GM21576 (cell line): Measurements from ENCODE around the gene TMEM98.
"Not testable (repeated sequence)": the region's sequence is repeated elsewhere in the genome, so short reads cannot be mapped to it uniquely, and the experiment has no call there.

ENCODE experiments used
- ATAC-seq: cut with Tn5 transposase; IDR thresholded peaks from one replicate; pipeline ENCODE4 v1.9.1; 2021; ENCODE audit warnings: mild to moderate bottlenecking, moderate library complexity; ENCODE audit not compliant: unreplicated experiment

Gene TMEM98

DNA sequence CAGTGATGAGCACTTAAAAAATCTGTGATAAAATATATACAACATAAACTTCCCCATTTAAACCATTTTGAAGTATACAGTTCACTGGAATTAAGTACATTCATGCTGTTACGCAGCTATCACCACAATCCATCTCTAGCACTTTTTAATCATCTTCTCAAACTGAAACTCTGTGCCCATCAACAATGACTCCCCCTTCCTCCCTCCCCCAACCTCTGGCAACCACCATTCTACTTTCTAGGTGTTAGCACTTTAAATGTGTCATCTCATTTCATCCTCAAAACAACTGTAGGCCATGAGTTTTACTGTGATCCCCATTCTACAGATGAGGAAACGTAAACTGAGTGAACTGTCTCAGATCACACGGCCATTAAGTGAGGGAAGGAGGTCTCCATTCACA lies 13.8 kb upstream of the TMEM98 start:
- no peak for ATAC-seq

- ATAC-seq = no peak
Measured at GRCh38 chr17:32915245-32915644, 12.7 kb upstream of the TMEM98 start.

- no peak for ATAC-seq
Measured at GRCh38 chr17:32916134-32916533, 11.8 kb upstream of the TMEM98 start.

- no peak for ATAC-seq
Measured at GRCh38 chr17:32917081-32917480, 10.9 kb upstream of the TMEM98 start.

DNA sequence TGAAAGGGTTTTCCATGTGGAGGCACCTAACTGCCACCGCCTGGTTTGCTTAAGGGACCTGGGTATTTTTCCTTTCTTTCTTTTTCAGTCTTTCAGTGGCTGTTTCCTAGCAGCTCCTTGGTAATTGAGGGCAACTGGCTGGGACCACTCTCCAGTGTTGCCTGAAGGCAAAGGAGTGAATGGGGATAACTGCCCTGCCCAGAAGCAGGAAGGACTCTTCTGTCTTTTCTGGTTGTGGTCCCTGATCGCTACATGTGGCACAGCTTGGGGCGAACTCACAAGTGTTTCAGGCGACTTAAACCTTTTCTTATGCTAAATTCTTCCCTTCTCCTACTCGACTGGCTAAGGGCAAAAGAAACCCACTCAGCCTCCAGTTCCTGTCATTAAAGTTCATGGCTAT lies 10.1 kb upstream of the TMEM98 start:
- ATAC-seq = no peak

DNA sequence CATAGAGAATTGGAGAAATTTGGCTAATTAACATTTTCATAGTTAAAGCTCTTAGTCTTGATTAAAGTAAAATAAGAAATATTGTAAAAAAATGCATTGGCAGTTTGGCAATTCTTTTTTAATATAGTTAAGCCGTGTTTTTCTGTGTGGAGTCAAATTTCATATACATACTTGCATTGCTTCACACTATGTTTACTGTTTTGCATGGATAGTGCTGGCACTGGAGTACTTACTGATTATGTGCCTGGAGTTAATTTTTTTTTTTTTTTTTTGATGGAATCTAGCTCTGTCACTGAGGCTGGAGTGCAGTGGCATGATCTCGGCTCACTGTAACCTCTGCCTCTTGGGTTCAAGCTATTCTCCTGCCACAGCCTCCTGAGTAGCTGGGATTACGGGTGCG lies 8.1 kb upstream of the TMEM98 start:
- not testable (repeated sequence) for ATAC-seq

- no peak for ATAC-seq
Measured at GRCh38 chr17:32920293-32920692, 7.7 kb upstream of the TMEM98 start.

GRCh38 chr17:32921017-32921416 lies 6.9 kb upstream of the TMEM98 start:
- no peak for ATAC-seq

DNA sequence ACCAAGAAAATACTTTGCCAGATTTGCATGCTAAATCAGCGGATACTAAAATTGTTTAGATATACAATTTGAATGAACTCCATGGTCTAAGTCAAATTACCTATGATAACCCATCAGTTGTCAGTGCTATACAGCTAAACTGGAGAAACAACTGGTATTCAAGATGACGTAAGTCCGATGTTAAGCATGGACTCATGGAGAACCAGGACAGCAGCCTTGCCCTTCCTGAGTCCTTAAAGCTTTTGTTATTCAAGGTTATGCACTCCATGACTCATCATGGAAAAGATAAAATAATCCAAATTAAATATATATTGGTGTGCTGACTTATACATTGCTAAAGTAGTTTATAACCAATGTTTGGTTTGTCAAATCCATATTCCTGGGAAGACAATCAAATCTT lies 4.0 kb upstream of the TMEM98 start:
- not testable (repeated sequence) for ATAC-seq

DNA sequence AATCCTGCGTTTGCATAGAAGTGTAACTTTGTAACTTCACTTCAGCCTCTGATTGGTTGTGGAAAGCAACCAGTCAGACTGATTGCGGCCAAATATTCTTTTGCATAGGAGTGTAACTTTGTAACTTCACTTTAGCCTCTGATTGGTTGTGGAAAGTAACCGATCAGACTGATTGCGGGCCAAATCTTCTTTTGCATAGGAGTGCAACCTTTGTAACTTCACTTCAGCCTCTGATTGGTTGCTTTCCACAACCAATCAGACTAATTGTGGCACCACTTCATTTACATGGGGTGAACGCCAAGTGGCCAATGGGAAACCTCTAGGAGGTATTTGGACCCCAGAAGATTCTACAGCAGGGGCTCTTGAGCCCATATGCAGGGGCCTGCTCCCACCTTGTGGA lies 1.8 kb upstream of the TMEM98 start:
- ATAC-seq = no peak

DNA sequence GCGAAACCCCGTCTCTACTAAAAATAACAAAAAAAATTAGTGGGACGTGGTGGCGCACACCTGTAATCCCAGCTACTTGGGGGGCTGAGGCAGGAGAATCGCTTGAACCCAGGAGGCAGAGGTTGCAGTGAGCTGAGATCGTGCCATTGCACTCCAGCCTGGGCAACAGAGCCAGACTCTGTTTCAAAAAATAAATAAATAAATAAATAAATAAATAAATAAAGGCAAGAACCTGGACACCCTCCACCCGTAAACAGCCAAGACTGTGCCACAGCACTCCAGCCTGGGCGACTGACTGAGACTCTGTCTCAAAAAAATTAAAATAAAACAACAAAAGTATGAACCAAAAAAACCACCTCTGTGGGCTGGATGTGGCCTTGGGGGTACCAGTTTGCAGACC lies 1.2 kb upstream of the TMEM98 start:
- not testable (repeated sequence) for ATAC-seq

DNA sequence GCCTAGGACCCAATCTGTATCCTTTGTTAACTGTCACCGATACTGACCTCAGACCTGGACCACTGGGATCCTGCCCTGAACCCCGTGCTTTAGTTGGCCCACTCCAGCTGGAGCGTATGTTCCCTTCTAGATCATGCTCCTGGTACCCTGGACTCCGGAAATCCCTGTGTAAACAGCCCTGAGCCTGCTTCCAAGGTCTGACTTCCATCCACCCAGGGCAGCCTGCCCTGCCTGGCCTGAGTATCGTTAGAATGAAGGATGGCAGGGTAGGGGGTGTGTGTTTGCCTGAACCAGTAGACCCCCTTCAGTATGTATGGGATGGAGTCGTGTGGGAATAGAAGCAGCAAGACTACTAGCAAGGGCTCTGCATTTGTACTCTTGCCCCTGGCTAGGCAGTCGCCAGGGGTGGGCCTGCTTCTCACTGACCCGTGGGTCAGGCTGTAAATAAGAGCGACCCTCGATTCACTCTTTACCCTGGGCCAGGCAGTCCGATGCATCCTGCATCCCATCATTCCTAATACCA lies 691 bp upstream of the TMEM98 start:
- ATAC-seq = no peak

DNA sequence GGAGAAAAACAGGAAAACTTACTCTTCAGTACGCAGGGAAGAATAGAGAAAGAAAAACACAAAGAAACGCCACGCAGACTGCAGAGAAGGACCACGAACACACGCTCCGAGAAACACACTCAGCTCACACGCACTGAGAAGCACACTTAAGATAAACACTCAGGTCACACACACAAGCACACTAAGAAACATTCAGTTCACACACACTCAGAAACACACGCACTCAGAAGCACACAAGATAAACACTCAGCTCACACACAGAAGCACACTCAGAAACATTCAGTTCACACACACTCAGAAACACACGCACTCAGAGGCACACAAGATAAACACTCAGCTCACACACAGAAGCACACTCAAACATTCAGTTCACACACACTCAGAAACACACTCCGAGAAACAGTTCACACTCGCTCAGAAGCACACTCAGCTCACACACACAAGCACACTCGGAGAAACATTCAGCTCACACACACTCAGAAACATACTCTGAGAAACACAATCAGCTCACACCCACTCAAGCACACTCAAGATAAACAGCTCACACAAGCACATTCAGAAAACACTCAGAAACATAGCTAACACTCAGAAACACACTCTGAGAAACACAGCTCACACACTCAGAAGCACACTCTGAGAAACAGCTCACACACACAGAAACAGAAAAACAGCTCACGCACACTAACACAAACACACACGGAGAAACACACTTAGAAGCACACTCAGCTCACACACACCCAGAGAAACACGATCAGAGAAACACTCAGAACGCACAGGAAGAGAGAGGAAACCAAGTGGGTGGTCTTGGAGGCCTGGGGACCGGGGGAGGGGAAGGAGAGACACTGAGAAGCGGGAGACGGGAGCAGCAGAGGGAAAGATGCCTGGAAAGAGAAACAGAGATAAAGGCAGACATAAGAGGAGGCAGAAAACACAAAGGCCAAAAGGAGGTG lies 908 bp downstream of the TMEM98 start:
- ATAC-seq = no peak

DNA sequence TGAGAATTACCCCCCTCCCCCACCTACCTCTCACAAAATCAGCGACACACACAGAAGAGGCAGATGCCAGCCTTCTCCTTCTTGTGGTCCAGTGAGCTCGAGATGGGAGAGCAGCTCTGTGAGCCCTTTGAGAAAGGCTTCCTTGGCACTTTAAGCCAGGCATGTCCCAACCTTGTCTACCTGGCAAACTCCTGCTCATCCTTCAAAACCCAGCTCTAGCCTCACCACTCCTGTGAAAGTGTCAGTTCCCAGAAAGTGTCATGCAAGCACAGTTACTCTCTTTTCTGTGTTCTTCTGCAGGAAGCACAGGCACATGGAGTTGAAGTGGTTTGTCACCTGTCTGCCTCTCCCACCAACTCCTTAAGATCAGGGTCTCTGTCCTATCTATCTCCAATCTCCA lies 1.6 kb downstream of the TMEM98 start:
- ATAC-seq = no peak

DNA sequence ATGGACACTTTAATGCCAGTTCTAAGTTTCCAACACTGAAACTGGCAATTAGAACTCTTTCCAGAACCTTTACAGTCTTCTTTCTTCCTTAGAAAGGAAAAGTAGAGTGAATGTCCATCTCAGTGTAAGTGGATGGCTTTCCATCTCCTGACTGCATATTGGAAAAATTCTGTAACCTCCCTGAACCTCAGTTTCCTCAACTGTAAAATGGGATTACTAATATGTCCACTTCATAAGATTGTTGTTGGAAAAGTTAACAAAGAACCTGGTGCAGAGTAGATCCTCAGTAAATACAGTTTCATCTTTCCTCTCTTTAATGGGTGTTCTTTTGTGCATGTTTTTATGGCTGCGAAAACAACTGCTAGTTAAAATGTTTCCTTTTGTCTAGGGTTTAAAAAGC lies 2.6 kb downstream of the TMEM98 start:
- ATAC-seq = no peak

DNA sequence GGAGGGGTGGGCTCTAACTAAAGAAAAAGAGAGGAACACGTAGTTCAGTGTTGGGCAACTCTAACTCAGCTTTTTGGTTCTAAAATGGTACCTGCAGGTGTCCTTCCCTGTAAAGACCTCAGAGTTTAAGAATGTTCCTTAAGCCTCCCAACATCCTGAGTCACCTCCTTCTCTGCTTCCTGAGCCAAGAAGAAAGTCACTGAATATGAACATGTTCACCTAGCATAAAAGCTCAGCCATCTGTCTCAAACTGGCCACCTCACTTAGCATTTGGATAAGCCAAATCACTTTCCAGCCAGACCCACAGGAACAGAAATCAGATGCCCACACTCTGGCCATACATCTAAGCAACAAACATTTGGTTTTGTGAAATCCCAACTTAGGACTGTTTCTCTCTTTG lies 3.7 kb downstream of the TMEM98 start:
- no peak for ATAC-seq

DNA sequence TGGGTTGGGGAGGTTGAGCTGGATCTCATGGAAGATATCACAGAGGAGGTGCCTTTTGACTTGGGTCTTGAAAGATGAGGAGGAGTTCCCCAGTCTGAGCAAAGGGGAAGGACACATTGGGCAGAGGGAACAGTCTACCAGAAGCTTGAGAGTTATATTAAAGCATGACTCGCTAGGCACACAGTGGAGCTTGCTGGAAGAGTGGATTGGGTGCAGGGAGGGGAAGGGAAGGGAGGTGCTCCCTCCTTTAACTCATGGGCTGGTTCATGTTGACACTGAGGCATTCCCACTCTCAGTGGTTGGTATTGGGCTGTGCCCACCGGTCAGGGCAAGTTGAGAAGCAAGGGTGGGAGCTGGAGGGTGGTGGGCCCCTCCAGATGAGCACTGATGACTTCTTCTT lies 5.9 kb downstream of the TMEM98 start:
- no peak for ATAC-seq

DNA sequence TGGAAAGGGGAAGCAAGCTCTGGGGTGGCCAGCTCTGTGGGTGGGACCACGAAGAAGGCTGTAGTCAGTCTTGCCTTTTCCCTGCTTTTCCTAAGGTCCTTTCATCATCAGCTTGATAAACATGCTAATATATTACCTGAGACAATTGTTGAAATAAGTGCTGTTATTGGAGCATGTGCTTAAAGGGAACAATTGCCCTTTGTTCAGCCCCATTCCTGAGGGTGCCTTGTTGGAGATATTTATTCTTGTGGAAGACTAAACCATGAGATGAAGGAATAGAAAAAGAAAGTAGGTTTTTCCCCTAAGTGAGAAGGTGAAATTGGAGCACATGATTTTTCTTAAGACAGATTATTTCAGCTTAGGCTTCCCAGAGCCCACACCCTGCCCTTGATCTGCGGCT lies 7.8 kb downstream of the TMEM98 start:
- ATAC-seq = no peak

GRCh38 chr17:32936186-32936893 lies 8.4 kb downstream of the TMEM98 start:
- no peak for ATAC-seq

- no peak for ATAC-seq
Measured at GRCh38 chr17:32936894-32937500, 9.0 kb downstream of the TMEM98 start.

DNA sequence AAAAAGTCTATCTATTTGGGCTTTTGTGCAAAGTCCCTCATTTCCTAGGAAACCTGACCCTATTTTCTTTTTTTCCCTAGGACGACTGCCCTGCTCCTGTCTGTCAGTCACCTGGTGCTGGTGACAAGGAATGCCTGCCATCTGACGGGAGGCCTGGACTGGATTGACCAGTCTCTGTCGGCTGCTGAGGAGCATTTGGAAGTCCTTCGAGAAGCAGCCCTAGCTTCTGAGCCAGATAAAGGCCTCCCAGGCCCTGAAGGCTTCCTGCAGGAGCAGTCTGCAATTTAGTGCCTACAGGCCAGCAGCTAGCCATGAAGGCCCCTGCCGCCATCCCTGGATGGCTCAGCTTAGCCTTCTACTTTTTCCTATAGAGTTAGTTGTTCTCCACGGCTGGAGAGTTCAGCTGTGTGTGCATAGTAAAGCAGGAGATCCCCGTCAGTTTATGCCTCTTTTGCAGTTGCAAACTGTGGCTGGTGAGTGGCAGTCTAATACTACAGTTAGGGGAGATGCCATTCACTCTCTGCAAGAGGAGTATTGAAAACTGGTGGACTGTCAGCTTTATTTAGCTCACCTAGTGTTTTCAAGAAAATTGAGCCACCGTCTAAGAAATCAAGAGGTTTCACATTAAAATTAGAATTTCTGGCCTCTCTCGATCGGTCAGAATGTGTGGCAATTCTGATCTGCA lies 12.9 kb downstream of the TMEM98 start:
- no peak for ATAC-seq
